22Rv1 (cell line): ENCODE measurements around the gene PPIL3.

ENCODE experiments used
- CTCF ChIP-seq: fragments of 450-650 bp; IDR thresholded peaks from 2 replicates; pipeline ENCODE4 v1.5.1; 2017; ENCODE audit warnings: mild to moderate bottlenecking
- ZFX ChIP-seq: fragments of 450-650 bp; IDR thresholded peaks from 2 replicates; pipeline ENCODE4 v1.6.1; 2017; ENCODE audit warnings: antibody characterized with exemption, borderline replicate concordance

- no peak for TF ChIP-seq CTCF
- no peak for TF ChIP-seq ZFX
These were observed 43.1 kb downstream of the PPIL3 start for GRCh38 chr2:200845669-200846325.
